Measurements from ENCODE around the gene NR2C2.

GRCh38 chr3:14905055-14905657 lies 42.2 kb upstream of the NR2C2 start:
- TF ChIP-seq CTCF (IDR thresholded peaks at IDR 0.05) (no peak), POLR2A (IDR thresholded peaks at IDR 0.05) (no peak)
